Stimulated activated CD4-positive, alpha-beta T cell treated with anti-CD3 and anti-CD28 coated beads, TNF-alpha, amount 100 ng/mL, for 4 hours (primary cell): Measurements from ENCODE around the gene PACS1.
"Not testable (repeated sequence)": the region's sequence is repeated elsewhere in the genome, so short reads cannot be mapped to it uniquely, and the experiment has no call there.

Source experiments
- DNase-seq, 3 experiments: peaks; one replicate each; pipeline ENCODE4 v3.0.0-alpha.2; 2020; ENCODE audit warnings: low read depth in 3 of 3

The PACS1 gene

DNA sequence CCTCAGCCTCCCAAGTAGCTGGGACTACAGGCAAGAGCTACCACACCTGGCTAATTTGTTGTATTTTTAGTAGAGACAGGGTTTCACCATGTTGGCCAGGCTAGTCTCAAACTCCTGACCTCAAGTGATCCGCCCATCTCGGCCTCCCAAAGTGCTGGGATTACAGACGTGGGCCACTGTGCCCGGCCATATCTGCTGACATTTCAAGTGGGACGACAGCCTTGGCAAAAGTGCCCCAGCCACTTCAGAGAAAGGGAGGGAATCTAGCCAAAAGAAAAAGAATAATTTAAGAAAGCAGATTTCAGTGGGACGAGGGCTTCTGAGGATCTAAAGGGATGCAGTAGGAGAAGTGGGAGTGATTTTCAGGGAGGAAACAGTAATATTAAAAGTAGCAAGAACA lies 183.0 kb downstream of the PACS1 start:
- DNase-seq = not testable (repeated sequence)

DNA sequence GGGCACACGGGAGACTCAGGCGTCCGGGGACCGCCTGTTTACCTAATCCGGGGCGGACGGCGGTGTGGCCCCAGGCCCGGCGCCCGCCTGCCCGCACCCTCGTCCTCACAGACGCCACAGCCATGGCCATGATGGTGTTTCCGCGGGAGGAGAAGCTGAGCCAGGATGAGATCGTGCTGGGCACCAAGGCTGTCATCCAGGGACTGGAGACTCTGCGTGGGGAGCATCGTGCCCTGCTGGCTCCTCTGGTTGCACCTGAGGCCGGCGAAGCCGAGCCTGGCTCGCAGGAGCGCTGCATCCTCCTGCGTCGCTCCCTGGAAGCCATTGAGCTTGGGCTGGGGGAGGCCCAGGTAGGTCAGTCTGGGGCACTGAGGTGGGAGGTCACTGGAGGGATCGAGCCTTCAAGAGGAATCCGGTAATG lies 188.4 kb downstream of the PACS1 start:
- DNase-seq = no peak

DNA sequence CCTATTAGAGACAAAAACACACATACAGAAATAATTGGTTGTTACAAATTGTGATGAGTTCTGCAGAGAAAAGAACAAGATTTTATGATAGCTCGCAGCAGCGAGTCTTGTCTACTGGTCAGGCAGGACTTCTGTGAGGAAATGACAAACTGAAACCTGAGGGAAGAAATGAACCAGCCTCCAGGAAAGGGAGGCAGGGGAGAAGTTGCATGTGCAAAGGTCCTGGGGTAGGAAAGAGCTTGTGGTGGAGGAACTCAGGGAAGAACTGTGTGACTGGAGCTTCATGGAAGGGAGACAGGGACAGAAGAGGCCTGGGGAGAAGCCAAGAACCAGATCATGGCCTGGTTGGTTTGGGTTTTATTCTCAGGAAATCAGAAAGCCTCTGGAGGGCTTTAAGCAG lies 189.2 kb downstream of the PACS1 start:
- no peak for DNase-seq

DNA sequence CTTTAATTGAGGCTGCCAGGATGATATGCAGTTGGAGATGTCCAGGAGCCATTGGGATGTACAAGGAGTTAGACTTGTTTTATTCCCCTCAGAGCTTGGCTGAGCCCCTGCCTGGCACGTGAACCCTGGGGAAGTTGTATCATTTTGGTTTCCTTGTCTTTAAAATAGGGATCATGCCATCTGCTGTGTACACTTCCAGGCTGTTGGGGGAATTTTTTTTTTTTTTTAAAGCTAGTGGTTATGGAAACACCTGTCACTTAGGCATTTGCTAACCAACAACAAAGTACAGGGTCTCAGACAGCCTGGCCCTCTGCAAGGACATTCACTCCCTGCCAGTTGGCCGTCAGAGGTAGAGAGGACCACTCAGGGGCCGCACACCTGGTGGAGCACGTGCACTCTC lies 189.9 kb downstream of the PACS1 start:
- no peak for DNase-seq

DNA sequence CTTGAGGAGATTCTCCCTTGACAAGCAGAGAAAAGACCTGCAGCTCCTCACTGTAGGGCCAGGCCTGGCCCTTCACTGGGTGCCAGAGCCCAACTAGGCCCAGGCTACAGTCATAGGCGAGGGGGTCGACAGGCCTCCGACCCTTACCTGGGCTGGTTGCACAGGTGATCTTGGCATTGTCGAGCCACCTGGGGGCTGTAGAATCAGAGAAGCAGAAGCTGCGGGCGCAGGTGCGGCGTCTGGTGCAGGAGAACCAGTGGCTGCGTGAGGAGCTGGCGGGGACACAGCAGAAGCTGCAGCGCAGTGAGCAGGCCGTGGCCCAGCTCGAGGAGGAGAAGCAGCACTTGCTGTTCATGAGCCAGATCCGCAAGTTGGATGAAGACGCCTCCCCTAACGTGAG lies 191.5 kb downstream of the PACS1 start:
- DNase-seq = no peak

DNA sequence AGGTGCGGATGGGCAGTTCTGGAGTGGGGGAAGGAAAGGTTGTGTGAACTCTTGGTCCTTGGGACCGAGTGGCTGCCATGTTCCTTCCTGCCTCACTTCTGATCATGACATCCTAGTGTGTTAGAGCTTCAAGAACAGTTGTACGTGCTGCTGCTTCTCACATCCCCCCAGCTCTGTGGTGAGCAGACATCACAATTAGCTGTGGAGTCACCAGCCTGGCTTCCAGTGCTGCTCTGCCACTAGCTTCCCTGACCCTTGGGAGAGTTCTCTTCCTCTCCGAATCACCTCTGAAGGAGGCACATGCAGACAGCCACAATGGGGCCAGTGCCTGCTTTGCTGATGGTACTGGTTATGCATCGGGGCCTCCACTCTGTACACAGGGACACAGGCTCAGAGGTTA lies 192.1 kb downstream of the PACS1 start:
- no peak for DNase-seq

DNA sequence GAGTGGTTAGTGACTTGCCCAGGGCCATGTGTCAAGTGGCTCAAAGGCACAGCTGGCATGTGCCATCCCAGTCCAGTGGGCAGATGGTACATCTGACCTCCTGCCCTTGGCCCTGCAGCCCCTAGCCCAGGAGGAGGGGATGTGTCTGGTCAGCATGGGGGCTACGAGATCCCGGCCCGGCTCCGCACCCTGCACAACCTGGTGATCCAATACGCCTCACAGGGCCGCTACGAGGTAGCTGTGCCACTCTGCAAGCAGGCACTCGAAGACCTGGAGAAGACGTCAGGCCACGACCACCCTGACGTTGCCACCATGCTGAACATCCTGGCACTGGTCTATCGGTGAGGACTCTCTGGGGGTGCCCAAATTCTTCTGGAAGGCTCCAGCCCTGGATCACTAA lies 192.6 kb downstream of the PACS1 start:
- no peak for DNase-seq

DNA sequence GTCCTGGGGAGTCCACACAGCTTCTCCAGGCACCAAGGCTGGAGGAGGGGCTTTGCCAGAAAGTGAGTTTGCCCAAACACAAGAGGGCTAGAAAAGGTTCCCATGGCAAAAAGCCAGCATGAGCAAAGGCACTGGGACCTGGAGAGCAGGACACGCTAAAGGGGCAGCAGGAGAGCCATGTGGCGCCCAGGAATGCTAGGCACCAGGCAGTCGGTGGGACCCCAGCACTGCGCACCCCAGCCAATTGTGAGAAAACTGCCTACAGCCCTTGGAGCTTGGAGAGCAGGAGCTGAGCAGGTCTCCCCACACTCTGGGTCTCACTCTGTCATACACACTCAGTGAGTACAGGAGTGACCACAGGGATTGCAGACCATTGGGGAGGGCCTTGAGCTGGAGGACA lies 193.2 kb downstream of the PACS1 start:
- DNase-seq = no peak

DNA sequence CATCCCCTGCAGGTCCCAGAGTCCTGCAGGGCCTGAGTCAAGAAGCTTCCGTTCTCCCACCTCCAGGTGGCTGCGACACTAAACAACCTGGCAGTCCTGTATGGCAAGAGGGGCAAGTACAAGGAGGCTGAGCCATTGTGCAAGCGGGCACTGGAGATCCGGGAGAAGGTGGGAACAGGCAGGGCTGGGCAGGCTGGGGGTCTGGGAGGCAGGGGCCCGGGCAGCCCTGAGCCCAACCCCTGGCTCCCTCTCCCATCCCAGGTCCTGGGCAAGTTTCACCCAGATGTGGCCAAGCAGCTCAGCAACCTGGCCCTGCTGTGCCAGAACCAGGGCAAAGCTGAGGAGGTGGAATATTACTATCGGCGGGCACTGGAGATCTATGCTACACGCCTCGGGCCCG lies 193.7 kb downstream of the PACS1 start:
- no peak for DNase-seq

DNA sequence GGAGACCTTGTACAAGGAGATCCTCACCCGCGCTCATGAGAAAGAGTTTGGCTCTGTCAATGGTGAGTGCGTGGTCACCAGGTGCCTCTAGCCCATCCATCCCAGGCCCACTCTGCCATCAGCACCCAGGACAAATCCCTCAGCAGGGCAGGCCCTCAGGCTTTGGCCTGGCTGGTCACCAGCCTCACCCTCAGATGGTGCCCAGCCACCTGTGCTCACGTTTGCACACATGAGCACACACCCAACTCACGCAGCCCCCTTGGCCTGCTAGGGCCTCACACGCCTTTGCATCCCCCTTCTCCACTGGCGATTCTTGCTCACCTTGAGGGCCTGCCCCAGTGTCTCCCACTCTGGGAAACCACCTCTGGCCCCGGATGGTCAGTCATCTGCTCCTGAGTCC lies 194.3 kb downstream of the PACS1 start:
- DNase-seq = no peak

DNA sequence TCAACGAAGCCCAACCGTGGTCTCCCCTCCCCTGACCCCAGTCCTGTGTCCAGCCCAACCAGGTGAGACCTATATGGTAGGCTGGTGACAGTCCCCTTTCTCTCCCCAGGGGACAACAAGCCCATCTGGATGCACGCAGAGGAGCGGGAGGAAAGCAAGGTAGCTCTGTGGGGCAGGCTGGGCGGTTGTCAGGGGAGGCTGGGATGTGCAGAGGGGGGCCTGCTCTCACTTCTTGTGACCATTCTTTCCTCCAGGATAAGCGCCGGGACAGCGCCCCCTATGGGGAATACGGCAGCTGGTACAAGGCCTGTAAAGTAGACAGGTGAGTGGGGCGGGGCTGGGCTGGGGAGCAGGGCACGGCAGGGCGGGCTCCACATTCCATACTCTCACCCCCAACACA lies 194.8 kb downstream of the PACS1 start:
- no peak for DNase-seq

DNA sequence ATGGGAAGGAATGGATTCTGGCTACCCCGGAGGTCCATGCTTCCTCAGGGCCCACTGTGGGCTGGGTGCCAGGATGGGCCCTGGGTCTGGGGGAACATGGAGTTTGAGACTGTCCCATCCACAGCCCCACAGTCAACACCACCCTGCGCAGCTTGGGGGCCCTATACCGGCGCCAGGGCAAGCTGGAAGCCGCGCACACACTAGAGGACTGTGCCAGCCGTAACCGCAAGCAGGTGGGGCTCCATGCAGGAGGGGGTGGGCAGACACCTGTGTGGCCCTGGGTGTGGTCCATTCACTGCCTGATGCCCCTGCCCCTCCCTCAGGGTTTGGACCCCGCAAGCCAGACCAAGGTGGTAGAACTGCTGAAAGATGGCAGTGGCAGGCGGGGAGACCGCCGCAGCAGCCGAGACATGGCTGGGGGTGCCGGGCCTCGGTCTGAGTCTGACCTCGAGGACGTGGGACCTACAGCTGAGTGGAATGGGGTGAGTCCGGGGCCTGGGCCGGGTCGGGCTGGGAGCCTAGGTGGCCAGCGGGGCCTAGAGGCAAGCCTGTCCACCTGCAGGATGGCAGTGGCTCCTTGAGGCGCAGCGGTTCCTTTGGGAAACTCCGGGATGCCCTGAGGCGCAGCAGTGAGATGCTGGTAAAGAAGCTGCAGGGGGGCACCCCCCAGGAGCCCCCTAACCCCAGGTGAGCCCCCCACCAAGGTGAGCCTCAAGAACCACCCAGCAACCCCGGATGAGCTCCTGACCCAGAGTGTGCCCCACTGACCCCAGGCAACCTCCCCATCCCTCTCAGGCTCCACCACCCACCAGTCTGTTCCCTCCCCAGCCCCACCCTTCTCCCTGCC lies 195.7 kb downstream of the PACS1 start:
- DNase-seq = no peak

DNA sequence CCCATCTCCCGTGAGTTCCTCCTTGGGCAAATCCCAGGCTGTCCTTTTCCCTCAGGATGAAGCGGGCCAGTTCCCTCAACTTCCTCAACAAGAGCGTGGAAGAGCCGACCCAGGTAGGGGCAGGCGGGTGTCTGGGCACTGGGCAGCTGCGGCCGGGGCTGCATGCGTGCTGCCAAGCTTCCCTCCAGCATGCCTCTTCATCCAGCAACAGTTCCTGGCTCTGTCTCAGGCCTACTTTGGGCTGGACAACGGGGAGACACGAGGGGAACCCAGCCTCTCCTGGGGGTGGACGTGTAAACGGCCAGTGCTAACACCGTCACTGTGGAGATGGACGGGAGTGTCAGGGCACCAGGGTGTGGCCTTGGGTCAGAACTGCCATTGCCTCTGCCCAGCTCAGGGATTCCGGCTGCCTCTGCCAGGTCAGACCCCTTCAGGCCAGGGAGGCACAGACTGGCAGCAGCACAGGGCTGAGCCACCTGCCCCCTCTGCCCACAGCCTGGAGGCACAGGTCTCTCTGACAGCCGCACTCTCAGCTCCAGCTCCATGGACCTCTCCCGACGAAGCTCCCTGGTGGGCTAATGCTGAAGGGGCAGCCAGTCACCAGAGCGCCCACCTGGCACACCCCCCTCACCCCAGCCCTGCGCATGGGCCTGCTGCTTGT lies 196.4 kb downstream of the PACS1 start:
- no peak for DNase-seq

DNA sequence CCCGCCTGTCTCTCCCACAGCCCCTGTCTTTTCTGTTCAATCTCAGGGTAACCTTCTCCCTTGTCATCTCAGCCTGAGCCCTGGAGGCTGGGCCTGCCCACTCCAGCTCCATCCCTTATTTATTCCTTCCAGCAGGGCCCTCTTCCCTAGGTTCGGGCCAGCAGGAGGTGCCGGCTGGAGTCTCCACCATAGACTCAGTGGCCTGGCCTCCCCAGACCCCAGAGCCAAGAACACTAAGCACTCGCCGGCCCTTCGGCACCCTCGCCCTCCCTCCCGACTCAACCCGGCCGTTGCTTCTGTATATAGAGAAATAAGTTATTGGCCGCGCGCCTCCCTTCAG lies 196.9 kb downstream of the PACS1 start:
- no peak for DNase-seq

DNA sequence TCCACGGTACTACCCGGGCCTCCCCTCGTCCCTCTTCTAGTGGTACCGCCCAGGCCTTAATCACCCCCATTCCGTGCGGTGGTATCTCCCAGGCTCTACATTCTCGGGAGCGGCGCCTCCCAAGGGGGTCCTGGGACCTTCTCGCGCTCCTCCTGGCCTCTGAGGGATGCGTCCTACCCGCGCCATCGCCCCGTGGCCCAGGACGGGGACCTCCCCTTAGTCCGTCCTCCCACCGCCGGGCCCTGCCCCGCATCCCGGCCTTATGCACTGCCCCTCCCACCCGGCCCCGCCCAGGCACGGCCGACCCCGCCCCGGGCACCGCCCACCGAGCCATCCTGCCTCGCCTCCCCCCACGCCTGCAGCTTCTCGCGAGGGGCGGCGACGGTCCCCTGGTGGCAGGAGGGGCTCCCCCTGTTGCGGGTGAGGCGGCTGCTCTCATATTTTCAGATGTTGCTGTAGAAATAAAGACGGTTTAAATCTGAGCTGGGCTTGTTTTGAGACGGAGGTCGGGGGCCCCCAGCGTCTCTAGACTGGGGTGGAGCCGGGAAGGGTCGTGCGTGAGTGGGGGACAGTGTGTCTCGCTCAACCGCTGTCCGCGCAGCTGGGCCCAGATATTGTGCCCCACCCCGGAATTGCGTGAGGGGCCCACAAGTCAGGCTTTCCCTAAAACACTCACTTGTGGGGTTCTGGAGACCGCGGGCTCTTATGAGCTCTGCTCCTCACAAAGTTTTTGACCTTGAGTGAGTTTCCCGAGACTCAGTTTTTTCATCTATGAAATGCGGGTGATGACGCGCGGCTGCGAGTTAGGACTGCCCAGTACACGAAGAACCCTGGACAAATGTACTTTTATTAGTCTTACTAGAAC lies 197.5 kb downstream of the PACS1 start:
- peak; percentile 75 to 81 (median 75) for DNase-seq

DNA sequence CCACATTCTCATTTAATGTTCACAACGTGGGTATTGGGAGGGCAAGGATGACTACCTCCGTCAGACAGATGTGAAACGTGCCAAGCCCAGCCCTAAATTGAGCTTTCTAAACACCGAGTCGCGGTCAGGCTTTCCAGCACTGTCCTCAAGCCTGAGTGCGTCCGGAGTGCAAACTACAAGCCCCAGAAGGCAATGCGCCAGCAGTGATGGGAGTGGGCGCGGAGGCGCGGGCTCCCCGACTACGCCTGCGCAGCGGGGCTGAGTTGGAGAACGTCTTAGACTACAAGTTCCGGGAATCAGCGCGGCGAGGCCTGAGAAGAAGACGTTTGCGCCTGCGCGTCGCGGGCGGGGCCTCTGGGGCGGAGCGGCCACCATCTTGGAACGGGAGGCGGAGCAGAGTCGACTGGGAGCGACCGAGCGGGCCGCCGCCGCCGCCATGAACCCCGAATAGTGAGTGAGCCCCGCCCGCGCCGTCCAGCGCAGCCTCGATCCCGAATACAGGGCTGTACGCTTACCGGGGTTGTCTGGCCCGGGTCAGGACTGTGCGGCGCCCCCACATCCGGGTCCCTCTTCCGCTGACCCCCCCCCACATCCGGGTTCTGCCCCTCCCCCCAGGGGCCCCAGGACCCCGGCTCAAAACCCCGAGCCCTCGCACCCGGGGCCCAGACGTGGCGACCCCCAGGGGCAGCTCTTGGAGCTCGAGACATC lies 198.3 kb downstream of the PACS1 start, which contains the start of gene RAB1B:
RAB1B (plus strand) TSS at position 396 of the 708 bp plus-strand sequence; CDS start at position 437, 41 bp downstream.
- DNase-seq = peak; percentile 99 to 100 (median 99)

DNA sequence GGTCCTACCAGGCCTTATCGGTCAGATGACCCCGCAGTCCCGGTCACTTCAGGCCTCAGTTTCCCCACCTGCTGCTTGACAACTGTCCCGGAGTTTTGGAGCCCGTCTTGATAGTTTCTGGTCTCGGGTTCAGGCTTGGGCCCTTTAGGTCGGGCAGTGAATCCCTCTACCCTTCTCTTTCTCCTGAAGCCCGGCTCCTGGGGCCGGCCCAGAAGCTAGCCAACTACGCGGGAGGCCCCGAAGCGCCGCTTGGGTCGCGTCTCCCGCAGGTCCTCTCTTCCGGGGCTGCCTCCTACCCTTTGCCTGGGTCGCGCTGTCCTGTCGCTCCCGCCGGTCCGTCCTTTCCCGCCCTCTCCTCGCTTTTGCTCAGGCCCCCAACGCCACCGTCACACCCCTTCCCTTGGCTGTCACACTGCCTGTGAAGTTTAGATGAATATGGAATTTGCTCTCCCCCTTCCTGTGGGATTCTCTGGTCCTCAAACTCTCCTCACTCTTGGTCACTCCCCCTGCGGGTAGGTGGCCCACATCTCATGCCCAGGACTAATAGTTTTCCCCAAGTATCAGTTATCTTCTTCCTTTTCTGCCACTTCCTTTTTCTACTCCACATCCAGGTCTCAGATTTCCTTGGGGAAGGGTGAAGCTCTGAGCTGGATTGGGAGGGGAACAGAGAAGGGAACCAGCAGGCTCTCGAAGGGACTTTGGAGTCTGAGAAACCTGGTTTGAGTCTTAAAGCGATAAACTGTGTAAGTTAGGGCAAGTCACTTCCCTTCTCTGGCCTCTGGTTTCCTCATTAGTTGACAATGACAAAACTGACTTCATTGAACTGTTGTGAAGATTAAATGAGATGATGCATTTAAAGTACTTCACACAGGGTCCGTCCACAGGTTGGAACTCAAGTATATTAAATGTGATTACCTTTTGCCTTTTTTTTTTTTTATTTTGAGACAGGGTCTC lies 199.2 kb downstream of the PACS1 start:
- no peak for DNase-seq

DNA sequence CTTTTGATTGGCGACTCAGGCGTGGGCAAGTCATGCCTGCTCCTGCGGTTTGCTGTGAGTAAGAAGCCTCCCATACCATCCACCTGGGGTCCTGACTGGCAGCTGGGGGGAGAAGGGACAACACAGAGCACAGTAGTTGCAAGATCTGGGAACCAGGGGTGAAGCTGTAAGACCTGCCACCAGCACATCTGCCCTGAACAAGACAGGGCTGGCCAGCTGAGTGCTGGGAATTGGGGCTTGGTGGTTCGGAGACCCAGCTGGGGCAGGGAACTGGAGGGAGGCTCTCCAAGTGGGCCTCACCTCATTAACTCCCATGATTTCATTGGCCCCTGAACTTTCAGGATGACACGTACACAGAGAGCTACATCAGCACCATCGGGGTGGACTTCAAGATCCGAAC lies 201.7 kb downstream of the PACS1 start:
- DNase-seq = no peak

DNA sequence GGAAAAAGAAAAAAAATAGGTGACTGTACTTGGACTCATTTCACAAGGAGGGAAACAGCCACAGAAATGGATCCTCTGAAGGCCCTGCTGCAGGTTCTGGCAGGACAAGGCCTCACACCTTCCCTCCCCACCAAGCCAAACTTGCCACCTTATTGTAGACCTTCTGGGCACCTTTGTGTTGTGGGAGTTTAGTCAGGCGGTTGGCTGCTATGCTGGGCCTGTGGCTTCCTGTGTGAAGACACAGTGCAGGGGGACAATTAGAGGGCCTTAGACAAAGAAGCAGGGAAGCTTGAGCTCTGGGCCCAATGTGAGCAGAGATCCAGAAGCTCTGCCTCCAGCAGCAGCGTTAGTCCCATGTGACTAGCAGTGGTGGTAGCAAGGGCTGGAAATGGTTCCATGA lies 202.5 kb downstream of the PACS1 start:
- no peak for DNase-seq

DNA sequence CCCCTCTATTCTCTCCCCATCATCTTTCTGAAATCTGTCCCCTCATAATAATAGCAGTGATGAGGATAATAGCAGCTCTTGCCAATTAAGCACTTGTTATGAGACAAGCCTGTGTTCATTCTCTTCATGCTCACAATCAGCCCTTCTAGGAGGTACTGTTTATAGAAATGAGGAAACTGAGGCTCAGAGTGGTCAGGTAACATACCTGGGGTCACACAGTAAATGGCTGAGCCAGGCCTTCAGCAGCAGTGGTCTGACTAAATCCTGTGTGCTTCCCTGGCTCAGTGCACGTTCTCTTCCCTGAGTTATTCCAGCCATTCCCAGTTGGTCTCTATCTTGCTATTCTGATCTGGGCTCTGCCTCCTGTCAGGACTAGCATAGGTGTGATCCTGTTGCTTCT lies 204.1 kb downstream of the PACS1 start:
- DNase-seq = no peak

DNA sequence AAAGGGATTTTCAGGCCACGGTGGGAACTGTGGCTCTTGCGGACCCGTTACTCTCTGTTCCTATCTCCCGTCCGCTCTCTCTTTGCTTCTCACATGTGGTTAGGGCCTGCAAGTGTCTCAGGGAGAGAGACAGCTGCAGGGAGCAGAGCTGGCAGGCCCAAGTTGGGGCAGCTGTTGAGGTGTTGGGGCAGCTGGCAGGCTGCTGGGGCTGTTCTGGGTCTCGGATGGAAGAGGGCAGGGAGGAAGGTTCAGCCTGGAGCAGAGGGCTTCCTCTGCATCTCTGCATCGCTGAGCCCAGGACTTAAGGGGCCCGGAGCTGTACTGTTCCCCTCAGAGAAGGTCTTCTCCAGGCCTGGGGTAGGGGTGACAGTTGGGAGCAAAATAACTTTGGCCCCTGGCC lies 205.3 kb downstream of the PACS1 start:
- no peak for DNase-seq
